Kidney epithelial cell (primary cell): ENCODE results near the gene ARHGAP22. TPM values are rescaled to one million over a fixed set of nuclear protein-coding genes. Genes with fewer than 3 reads are reported as not detected.

Experiments used
- DNase-seq: peaks from one replicate; pipeline ENCODE4 v3.0.0-alpha.2; 2010; ENCODE audit warnings: low read depth
- H3K27me3 ChIP-seq: 2 replicates; pipeline ENCODE4 v1.6.0; 2011; ENCODE audit warnings: low read length; ENCODE audit not compliant: control insufficient read depth, insufficient read depth
- H3K36me3 ChIP-seq: 2 replicates; pipeline ENCODE4 v1.5.1; 2011; ENCODE audit warnings: low read length; ENCODE audit not compliant: control insufficient read depth, insufficient read depth
- H3K4me3 ChIP-seq: 2 replicates; pipeline ENCODE4 v1.5.1; 2011; ENCODE audit warnings: low read depth, mild to moderate bottlenecking, control low read depth, low read length
- CTCF ChIP-seq: IDR thresholded peaks from 2 replicates; pipeline ENCODE4 v1.5.1; 2011; ENCODE audit warnings: mild to moderate bottlenecking, moderate library complexity, low read length, control low read depth, inconsistent platforms; ENCODE audit not compliant: insufficient read depth, poor library complexity, severe bottlenecking
- total RNA-seq: library from RNA; depleted of rRNA; stranded (reverse); fragments of >200 nt; gene quantifications from 2 replicates; pipeline ENCODE4 v1.2.3, GENCODE V29; 2015

ARHGAP22 gene
- total RNA-seq, 1 donor from 2014 or later = 7.0 TPM

DNA sequence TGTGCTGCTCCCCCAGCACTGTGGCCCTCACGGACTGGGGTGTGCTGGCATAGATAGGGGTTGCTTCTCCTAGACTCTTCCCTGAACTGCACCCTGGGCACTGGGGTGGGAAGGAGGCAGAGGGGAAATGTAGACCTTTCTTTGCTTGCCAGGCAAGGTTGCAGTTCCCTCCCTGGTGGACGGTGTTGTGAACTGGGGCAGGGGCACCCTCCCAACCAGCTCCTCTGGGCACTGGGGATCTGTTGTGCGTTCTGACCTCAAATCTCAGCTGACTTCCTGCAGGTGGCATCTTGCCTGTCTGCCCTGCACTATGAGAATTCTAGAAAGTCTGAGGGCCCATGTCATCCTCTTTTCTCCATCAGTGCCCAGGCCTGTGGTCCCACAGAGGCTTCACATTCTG, 53.9 kb downstream of the ARHGAP22 start:
- H3K4me3 ChIP-seq = no peak overlapping the region
- no peak for TF ChIP-seq CTCF
- DNase-seq = no peak
- peaks cover 1% of the 10 kb centered on the region for H3K36me3 ChIP-seq
- H3K27me3 ChIP-seq = no peaks in the 10 kb centered on the region

- no peak for DNase-seq
Measured at GRCh38 chr10:48550071-48550691, 54.7 kb downstream of the ARHGAP22 start.

GRCh38 chr10:48549236-48549635, 55.6 kb downstream of the ARHGAP22 start:
- Histone ChIP-seq H3K27me3 (no peaks in the 10 kb centered on the region), H3K36me3 (peaks cover 1% of the 10 kb centered on the region), H3K4me3 (no peak overlapping the region)
- DNase-seq = no peak
- TF ChIP-seq CTCF = no peak

More at GRCh38 chr10:48550071-48550691, 54.7 kb downstream of the ARHGAP22 start:
- Histone ChIP-seq H3K36me3 (peaks cover 1% of the 10 kb centered on the region), H3K27me3 (no peaks in the 10 kb centered on the region), H3K4me3 (no peak overlapping the region)
- no peak for TF ChIP-seq CTCF

DNA sequence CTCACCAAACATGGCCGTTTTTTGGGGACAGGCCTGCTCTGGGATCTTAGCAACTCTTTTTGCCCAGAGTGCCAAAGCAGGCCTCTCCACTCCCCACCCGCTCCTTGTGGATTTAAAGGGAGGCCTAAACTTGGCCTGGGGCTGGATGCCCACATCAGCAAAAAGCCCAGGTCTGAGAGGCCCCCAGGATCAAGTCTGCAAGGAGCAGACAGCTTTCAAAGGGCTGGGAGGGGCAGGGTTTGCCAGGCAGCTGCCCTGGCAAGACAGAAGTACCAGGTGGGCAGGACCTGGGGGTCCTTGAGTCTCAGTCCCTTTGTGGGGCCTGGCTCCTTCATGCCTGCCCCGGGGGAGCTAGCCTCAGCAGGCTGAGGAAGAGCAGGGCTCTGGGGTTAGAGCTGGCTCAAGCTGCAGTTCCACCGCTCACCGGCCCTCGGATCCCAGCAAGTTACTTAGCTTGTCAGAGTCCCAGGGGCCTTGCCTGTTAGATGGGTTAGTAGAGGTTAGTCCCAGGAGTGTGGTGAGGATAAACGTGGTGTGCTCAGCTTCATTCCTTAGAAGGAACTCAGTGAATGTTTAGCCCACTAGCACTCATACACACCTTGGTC, 56.2 kb downstream of the ARHGAP22 start:
- H3K36me3 ChIP-seq = peaks cover 1% of the 10 kb centered on the region
- TF ChIP-seq CTCF = no peak

DNA sequence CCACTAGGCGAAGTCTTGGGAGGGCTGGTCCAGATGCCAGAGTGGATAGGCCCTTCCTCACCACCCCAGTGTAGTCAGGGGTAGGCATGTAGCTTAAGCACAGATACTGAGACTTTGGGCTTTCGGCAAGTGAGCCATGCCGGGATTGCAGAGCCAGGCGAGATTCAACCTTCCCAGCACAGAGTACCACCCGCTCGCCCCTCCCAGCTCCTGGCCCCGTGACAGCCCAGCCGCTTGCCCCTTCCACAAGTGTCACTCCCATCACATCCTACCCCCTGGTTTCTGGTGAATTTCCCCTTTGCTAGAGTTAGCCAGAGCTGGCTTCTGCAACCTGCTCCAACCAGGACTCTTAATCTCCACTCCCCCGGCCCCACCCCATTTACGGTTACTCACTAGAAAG, 56.9 kb downstream of the ARHGAP22 start:
- TF ChIP-seq CTCF = no peak

More for the DNA sequence above, 56.2 kb downstream of the ARHGAP22 start:
- Histone ChIP-seq H3K27me3 (no peaks in the 10 kb centered on the region), H3K4me3 (no peak overlapping the region)
- no peak for DNase-seq

More for the DNA sequence above, 56.9 kb downstream of the ARHGAP22 start:
- DNase-seq = no peak
- H3K27me3 ChIP-seq = no peaks in the 10 kb centered on the region
- H3K36me3 ChIP-seq = peaks cover 1% of the 10 kb centered on the region
- no peak overlapping the region for H3K4me3 ChIP-seq
